HepG2 (cell line): ENCODE data around the gene LEMD2. TPM values are rescaled to one million over a fixed set of nuclear protein-coding genes. Genes with fewer than 3 reads are reported as not detected.

Experiments
- ATAC-seq: fragments of 200-7000 bp; cut with Tn5 transposase; 3 replicates; pipeline ENCODE4 v1.9.1; 2020; ENCODE audit warnings: mild to moderate bottlenecking, moderate library complexity
- BruUV-seq: library from RNA; stranded (reverse); fragments of 400-500 nt; replicated peaks from 2 replicates; lab custom pipeline; 2021; lab: Mats Ljungman, UMichigan
- CTCF ChIA-PET: fragments of 300-600 bp; formaldehyde crosslinking; extraction: SDS; loops from one replicate; lab custom pipeline; 2021; ENCODE audit warnings: low total read pairs, inconsistent platforms, low intra/inter-chr PET ratio; lab: Yijun Ruan, JAX
- POLR2A ChIA-PET: fragments of 350-600 bp; sonication (Branson Sonifier 250); formaldehyde crosslinking; loops from one replicate; lab custom pipeline; 2020; ENCODE audit warnings: antibody characterized with exemption, inconsistent platforms; lab: Yijun Ruan, JAX
- DNase-seq: peaks from one replicate; pipeline ENCODE4 v3.0.0-alpha.2; 2015; ENCODE audit warnings: low spot score
- FAIRE-seq: peaks from 3 replicates; lab custom pipeline; 2011; peaks lifted over from hg19 to GRCh38; lab: Jason Lieb, UNC
- H2AFZ ChIP-seq: one replicate; pipeline ENCODE4 v1.6.1; 2011; ENCODE audit warnings: low read length, inconsistent platforms
- H3K27ac ChIP-seq: fragments of 300-600 bp; 3 replicates; pipeline ENCODE4 v1.8.0; 2011; ENCODE audit warnings: mixed run types, mild to moderate bottlenecking, mixed read lengths, low read length, inconsistent platforms; ENCODE audit not compliant: insufficient read depth; ENCODE audit errors: extremely low read length
- H3K27me3 ChIP-seq, 2 experiments: fragments of 200-600 bp in 1 of 2; 2 replicates in 1 of 2; 3 replicates in 1 of 2; pipeline versions ENCODE4 v1.6.0 to v1.8.0; 2011; ENCODE audit warnings: low read length in 2 of 2, mild to moderate bottlenecking in 2 of 2, moderate library complexity in 2 of 2, inconsistent platforms in 1 of 2; ENCODE audit not compliant: insufficient read depth in 2 of 2, control insufficient read depth in 1 of 2
- H3K36me3 ChIP-seq, 2 experiments: fragments of 200-600 bp in 1 of 2; replicated peaks in 1 of 2; 2 replicates in 1 of 2; 3 replicates in 1 of 2; pipeline versions ENCODE4 v1.5.1 to v1.8.0; 2011; ENCODE audit warnings: low read length in 2 of 2, inconsistent platforms in 1 of 2; ENCODE audit not compliant: insufficient read depth in 2 of 2, control insufficient read depth in 1 of 2
- H3K4me1 ChIP-seq: 2 replicates; pipeline ENCODE4 v1.5.1; 2012; ENCODE audit warnings: low read length, inconsistent platforms; ENCODE audit not compliant: insufficient read depth
- H3K4me2 ChIP-seq: 2 replicates; pipeline ENCODE4 v1.6.0; 2011; ENCODE audit warnings: low read depth, low read length, inconsistent platforms
- H3K4me3 ChIP-seq, 3 experiments: fragments of 200-600 bp in 1 of 3; sonication (generic), shearing (Covaris generic) in 1 of 3; replicated peaks in 1 of 3; 2 replicates each; pipeline ENCODE4 v1.5.1; 2011 to 2016; ENCODE audit warnings: low read length in 3 of 3, inconsistent platforms in 2 of 3, low read depth in 2 of 3, mild to moderate bottlenecking in 2 of 3, control low read depth in 1 of 3, mixed read lengths in 1 of 3; ENCODE audit not compliant: insufficient read depth in 1 of 3
- H3K79me2 ChIP-seq: one replicate; pipeline ENCODE4 v1.6.1; 2011; ENCODE audit warnings: low read length, inconsistent platforms; ENCODE audit not compliant: insufficient read depth
- H3K9ac ChIP-seq: 2 replicates; pipeline ENCODE4 v1.6.0; 2011; ENCODE audit warnings: mild to moderate bottlenecking, low read depth, low read length, inconsistent platforms; ENCODE audit not compliant: insufficient read depth
- H3K9me3 ChIP-seq: 2 replicates; pipeline ENCODE4 v1.5.1; 2012; ENCODE audit warnings: mild to moderate bottlenecking, low read length
- H4K20me1 ChIP-seq: 2 replicates; pipeline ENCODE4 v1.6.0; 2011; ENCODE audit warnings: inconsistent platforms, mild to moderate bottlenecking, low read length, moderate library complexity; ENCODE audit not compliant: insufficient read depth
- ASH2L ChIP-seq: fragments of 300-600, 200-600 bp; sonication (generic); IDR thresholded peaks from 2 replicates; pipeline ENCODE4 v1.7.0; 2017; ENCODE audit warnings: low read depth, mild to moderate bottlenecking, moderate library complexity, mixed read lengths, low read length; ENCODE audit not compliant: insufficient read length
- ATF2 ChIP-seq: sonication (generic); formaldehyde crosslinking; IDR thresholded peaks from 2 replicates; pipeline ENCODE4 v1.4.0; 2020; ENCODE audit warnings: missing genetic modification reagents
- IRX3 ChIP-seq: sonication (generic); formaldehyde crosslinking; IDR thresholded peaks from 2 replicates; pipeline ENCODE4 v1.8.1; 2023; ENCODE audit warnings: mild to moderate bottlenecking, low read depth, missing genetic modification reagents, borderline replicate concordance
- SMAD1 ChIP-seq: sonication (generic); formaldehyde crosslinking; IDR thresholded peaks from 2 replicates; pipeline ENCODE4 v1.4.0; 2020; ENCODE audit warnings: missing genetic modification reagents, low read depth, mild to moderate bottlenecking, borderline replicate concordance
- SP140L ChIP-seq: sonication (generic); formaldehyde crosslinking; IDR thresholded peaks from 2 replicates; pipeline ENCODE4 v1.4.0; 2020; ENCODE audit warnings: missing genetic modification reagents, borderline replicate concordance
- SYNCRIP ChIP-seq: fragments of 200-400 bp; formaldehyde crosslinking; IDR thresholded peaks from 2 replicates; pipeline ENCODE4 v1.6.1; 2018; ENCODE audit warnings: mild to moderate bottlenecking, low read depth, low read length; ENCODE audit not compliant: insufficient read depth
- U2AF2 ChIP-seq: fragments of 200-400 bp; formaldehyde crosslinking; IDR thresholded peaks from 2 replicates; pipeline ENCODE4 v1.6.1; 2017; ENCODE audit warnings: low read depth, mild to moderate bottlenecking, low read length
- ZNF124 ChIP-seq: sonication (generic); formaldehyde crosslinking; IDR thresholded peaks from 2 replicates; pipeline ENCODE4 v1.4.0; 2020; ENCODE audit warnings: missing genetic modification reagents
- ZNF30 ChIP-seq: sonication (generic); formaldehyde crosslinking; IDR thresholded peaks from 2 replicates; pipeline ENCODE4 v1.5.0; 2020; ENCODE audit warnings: mild to moderate bottlenecking, missing genetic modification reagents
- ZNF660 ChIP-seq: sonication (generic); formaldehyde crosslinking; IDR thresholded peaks from 2 replicates; pipeline ENCODE4 v1.5.1; 2020; ENCODE audit warnings: mild to moderate bottlenecking, low read depth, missing genetic modification reagents, borderline replicate concordance
- WGBS: methylation state at CpG from one replicate; pipeline ENCODE4 v1.1.6; 2017; ENCODE audit warnings: low lambda C conversion rate; 5-methylcytosine and 5-hydroxymethylcytosine counted together
- in situ Hi-C: cut with HindIII; loops from 2 replicates; pipeline ENCODE4 v1.10.0; 2017; ENCODE audit warnings: low pct_unique_long_range_greater_than_20kb; ENCODE audit not compliant: extremely low pct_ligation_motif_present
- intact Hi-C: fragments of 100-400 bp; cut with micrococcal nuclease; formaldehyde crosslinking; loops from one replicate; pipeline ENCODE4 v1.10.0; 2022; ENCODE audit not compliant: unreplicated experiment
- polyA plus RNA-seq, 8 experiments: library from polyadenylated mRNA; depleted of rRNA in 3 of 8; stranded (reverse) in 7 of 8; unstranded in 1 of 8; fragments of >200 nt; fragmentation: Illumina TruSeq in 4 of 8; extraction: Trizol in 4 of 8; gene quantifications; 2 replicates each; pipeline versions ENCODE4 v1.2.1 to v1.2.3, GENCODE V29; 2011 to 2016; ENCODE audit warnings: low read depth in 4 of 8, missing spikeins in 1 of 8, mixed read lengths in 1 of 8; ENCODE audit not compliant: insufficient read depth in 1 of 8
- total RNA-seq, 5 experiments: library from RNA; depleted of rRNA; stranded (reverse); fragments of >200 nt; fragmentation: Illumina TruSeq; extraction: Trizol; gene quantifications; 2 replicates each; pipeline ENCODE4 v1.2.3, GENCODE V29; 2016; ENCODE audit warnings: low read depth in 1 of 5
- TF ChIP-seq, protein P1 (sequence below): sonication (generic); formaldehyde crosslinking; IDR thresholded peaks from 2 replicates; pipeline ENCODE4 v1.4.0; 2020; ENCODE audit warnings: mild to moderate bottlenecking, missing genetic modification reagents, borderline replicate concordance
- TF ChIP-seq, protein P2 (sequence below): sonication (generic); formaldehyde crosslinking; IDR thresholded peaks from 2 replicates; pipeline ENCODE4 v1.5.0; 2020; ENCODE audit warnings: missing genetic modification reagents
- TF ChIP-seq, protein P3 (sequence below): IDR thresholded peaks from 2 replicates; pipeline ENCODE4 v1.6.1; 2016; ENCODE audit warnings: low read depth, control low read depth

Gene LEMD2
- total and polyA plus RNA-seq, 2 of the 13 experiments (the other 11 are each of a cell fraction or from before 2014, with no cell fraction given): 45.2 to 62.9 TPM

GRCh38 chr6:33791620-33792019 is 2.7 kb upstream of the LEMD2 start:
- DNase-seq (no peak), ATAC-seq (no peak), FAIRE-seq (no peak)
- peaks cover 52% of the 10 kb centered on the region for H3K4me1 ChIP-seq
- H3K36me3 ChIP-seq: no peaks in the 10 kb centered on the region
- H2AFZ ChIP-seq: no peak overlapping the region
- no peak overlapping the region for H3K4me2 ChIP-seq
- H4K20me1 ChIP-seq: peaks cover 9% of the 10 kb centered on the region; the same call in 1 of the 2 replicates
- intact Hi-C loops: no loop called here
- H3K27ac ChIP-seq: no peak overlapping the region
- ChIA-PET CTCF (no interaction called here), POLR2A (no interaction called here)
- no TSS peak for BruUV-seq
- H3K9ac ChIP-seq: no peak overlapping the region
- H3K4me3 ChIP-seq: no peak overlapping the region
- H3K27me3 ChIP-seq: peaks cover 0 to 22% of the 10 kb centered on the region in 2 experiments; a peak in 2 of 5 replicates
- no peaks in the 10 kb centered on the region for H3K9me3 ChIP-seq
- peaks cover 15% of the 10 kb centered on the region for H3K79me2 ChIP-seq
- 66% methylated on average over 7 of the region's 7 CpGs for WGBS
- in situ Hi-C loops: no loop called here
- no peak for TF ChIP-seq ASH2L
- TF ChIP-seq SYNCRIP: no peak
- TF ChIP-seq ZNF30 (CRISPR knock-in tag): no peak
- TF ChIP-seq, protein P1, sequence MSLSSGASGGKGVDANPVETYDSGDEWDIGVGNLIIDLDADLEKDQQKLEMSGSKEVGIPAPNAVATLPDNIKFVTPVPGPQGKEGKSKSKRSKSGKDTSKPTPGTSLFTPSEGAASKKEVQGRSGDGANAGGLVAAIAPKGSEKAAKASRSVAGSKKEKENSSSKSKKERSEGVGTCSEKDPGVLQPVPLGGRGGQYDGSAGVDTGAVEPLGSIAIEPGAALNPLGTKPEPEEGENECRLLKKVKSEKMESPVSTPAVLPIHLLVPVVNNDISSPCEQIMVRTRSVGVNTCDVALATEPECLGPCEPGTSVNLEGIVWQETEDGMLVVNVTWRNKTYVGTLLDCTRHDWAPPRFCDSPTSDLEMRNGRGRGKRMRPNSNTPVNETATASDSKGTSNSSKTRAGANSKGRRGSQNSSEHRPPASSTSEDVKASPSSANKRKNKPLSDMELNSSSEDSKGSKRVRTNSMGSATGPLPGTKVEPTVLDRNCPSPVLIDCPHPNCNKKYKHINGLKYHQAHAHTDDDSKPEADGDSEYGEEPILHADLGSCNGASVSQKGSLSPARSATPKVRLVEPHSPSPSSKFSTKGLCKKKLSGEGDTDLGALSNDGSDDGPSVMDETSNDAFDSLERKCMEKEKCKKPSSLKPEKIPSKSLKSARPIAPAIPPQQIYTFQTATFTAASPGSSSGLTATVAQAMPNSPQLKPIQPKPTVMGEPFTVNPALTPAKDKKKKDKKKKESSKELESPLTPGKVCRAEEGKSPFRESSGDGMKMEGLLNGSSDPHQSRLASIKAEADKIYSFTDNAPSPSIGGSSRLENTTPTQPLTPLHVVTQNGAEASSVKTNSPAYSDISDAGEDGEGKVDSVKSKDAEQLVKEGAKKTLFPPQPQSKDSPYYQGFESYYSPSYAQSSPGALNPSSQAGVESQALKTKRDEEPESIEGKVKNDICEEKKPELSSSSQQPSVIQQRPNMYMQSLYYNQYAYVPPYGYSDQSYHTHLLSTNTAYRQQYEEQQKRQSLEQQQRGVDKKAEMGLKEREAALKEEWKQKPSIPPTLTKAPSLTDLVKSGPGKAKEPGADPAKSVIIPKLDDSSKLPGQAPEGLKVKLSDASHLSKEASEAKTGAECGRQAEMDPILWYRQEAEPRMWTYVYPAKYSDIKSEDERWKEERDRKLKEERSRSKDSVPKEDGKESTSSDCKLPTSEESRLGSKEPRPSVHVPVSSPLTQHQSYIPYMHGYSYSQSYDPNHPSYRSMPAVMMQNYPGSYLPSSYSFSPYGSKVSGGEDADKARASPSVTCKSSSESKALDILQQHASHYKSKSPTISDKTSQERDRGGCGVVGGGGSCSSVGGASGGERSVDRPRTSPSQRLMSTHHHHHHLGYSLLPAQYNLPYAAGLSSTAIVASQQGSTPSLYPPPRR: no peak
- no peak for TF ChIP-seq U2AF2
- TF ChIP-seq SP140L (CRISPR knock-in tag): no peak
- TF ChIP-seq ATF2 (CRISPR knock-in tag): no peak
- TF ChIP-seq SMAD1 (CRISPR knock-in tag): no peak
- TF ChIP-seq ZNF660 (CRISPR knock-in tag): no peak
- no peak for TF ChIP-seq IRX3
- TF ChIP-seq ZNF124 (CRISPR knock-in tag): no peak
- TF ChIP-seq, protein P2, sequence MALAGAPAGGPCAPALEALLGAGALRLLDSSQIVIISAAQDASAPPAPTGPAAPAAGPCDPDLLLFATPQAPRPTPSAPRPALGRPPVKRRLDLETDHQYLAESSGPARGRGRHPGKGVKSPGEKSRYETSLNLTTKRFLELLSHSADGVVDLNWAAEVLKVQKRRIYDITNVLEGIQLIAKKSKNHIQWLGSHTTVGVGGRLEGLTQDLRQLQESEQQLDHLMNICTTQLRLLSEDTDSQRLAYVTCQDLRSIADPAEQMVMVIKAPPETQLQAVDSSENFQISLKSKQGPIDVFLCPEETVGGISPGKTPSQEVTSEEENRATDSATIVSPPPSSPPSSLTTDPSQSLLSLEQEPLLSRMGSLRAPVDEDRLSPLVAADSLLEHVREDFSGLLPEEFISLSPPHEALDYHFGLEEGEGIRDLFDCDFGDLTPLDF: no peak
- TF ChIP-seq, protein P3, sequence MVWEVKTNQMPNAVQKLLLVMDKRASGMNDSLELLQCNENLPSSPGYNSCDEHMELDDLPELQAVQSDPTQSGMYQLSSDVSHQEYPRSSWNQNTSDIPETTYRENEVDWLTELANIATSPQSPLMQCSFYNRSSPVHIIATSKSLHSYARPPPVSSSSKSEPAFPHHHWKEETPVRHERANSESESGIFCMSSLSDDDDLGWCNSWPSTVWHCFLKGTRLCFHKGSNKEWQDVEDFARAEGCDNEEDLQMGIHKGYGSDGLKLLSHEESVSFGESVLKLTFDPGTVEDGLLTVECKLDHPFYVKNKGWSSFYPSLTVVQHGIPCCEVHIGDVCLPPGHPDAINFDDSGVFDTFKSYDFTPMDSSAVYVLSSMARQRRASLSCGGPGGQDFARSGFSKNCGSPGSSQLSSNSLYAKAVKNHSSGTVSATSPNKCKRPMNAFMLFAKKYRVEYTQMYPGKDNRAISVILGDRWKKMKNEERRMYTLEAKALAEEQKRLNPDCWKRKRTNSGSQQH: no peak
- TF ChIP-seq, all 625 proteins: peak for 0
